ENCODE measurements around the gene CFAP126.

- TF ChIP-seq CTCF (optimal IDR thresholded peaks at IDR 0.05 in 1 of 3, IDR thresholded peaks at IDR 0.05 in 1 of 3, conservative IDR thresholded peaks at IDR 0.05 in 1 of 3; ENCODE audit: extremely low read depth in 1 of 3, insufficient read depth in 2 of 3, low read length in 3 of 3) (no peak), EZH2 (IDR thresholded peaks at IDR 0.05; ENCODE audit: low read length) (no peak)
Observed at GRCh38 chr1:161393151-161393550, 25.5 kb upstream of the CFAP126 start.
